K562 (cell line): ENCODE measurements around the gene RASL10B.

Experiments used
- BCLAF1 ChIP-seq, 2 experiments: fragments of 450-650 bp in 1 of 2; IDR thresholded peaks; 2 replicates each; pipeline ENCODE4 v1.6.1; 2011 to 2017; ENCODE audit warnings: low read depth in 2 of 2, antibody characterized with exemption in 1 of 2, borderline replicate concordance in 1 of 2, low read length in 1 of 2, mild to moderate bottlenecking in 1 of 2, mixed read lengths in 1 of 2; ENCODE audit not compliant: control insufficient read depth in 1 of 2
- CBX5 ChIP-seq: IDR thresholded peaks from 2 replicates; pipeline ENCODE4 v1.6.1; 2014; ENCODE audit warnings: low read depth, borderline replicate concordance
- EZH2 ChIP-seq: IDR thresholded peaks from 2 replicates; pipeline ENCODE4 v1.6.1; 2012; ENCODE audit warnings: low read depth, mild to moderate bottlenecking, inconsistent platforms, low read length, borderline replicate concordance
- RAD21 ChIP-seq, 2 experiments: fragments of 250-450 bp in 1 of 2; fragments of 450-650 bp in 1 of 2; sonication (Bioruptor Pico) in 1 of 2; formaldehyde crosslinking in 1 of 2; IDR thresholded peaks in 1 of 2; conservative IDR thresholded peaks in 1 of 2; 2 replicates each; pipeline versions ENCODE4 v1.4.0 to v1.8.0; 2020 to 2022; ENCODE audit warnings: mild to moderate bottlenecking in 2 of 2, moderate library complexity in 1 of 2
- REST ChIP-seq, 2 experiments: fragments of 450-650 bp; formaldehyde crosslinking in 1 of 2; IDR thresholded peaks; 2 replicates each; pipeline versions ENCODE4 v1.4.0 to v1.6.1; 2014 to 2020; ENCODE audit warnings: mild to moderate bottlenecking in 2 of 2, borderline replicate concordance in 1 of 2, low read depth in 1 of 2
- SMAD1 ChIP-seq: fragments of 150-350 bp; IDR thresholded peaks from 2 replicates; pipeline ENCODE4 v1.6.1; 2014; ENCODE audit warnings: low read length, low read depth; ENCODE audit not compliant: partially characterized antibody
- ZC3H4 ChIP-seq: sonication (generic); formaldehyde crosslinking; IDR thresholded peaks from 2 replicates; pipeline ENCODE4 v1.9.0; 2021; ENCODE audit warnings: missing genetic modification reagents, borderline replicate concordance
- TF ChIP-seq, protein P1 (sequence below), 3 experiments: IDR thresholded peaks in 2 of 3; conservative IDR thresholded peaks in 1 of 3; 2 replicates each; pipeline ENCODE4 v1.5.1; 2011 to 2012; ENCODE audit warnings: low read length in 3 of 3, mild to moderate bottlenecking in 3 of 3, control low read depth in 2 of 3, improper control_type of control experiment in 1 of 3, inconsistent platforms in 1 of 3, low read depth in 1 of 3, mixed read lengths in 1 of 3, moderate library complexity in 1 of 3; ENCODE audit not compliant: insufficient read depth in 2 of 3

GRCh38 chr17:35766903-35767510 is 35.6 kb downstream of the RASL10B start:
- TF ChIP-seq CBX5, result no peak
- peak; percentile 64; the same call in 1 of the 2 replicates for TF ChIP-seq REST (IDR thresholded peaks at IDR 0.05; ENCODE audit: borderline replicate concordance)
- no peak for TF ChIP-seq REST (CRISPR knock-in tag; IDR thresholded peaks at IDR 0.05; ENCODE audit: low read depth)
- TF ChIP-seq, protein P1, sequence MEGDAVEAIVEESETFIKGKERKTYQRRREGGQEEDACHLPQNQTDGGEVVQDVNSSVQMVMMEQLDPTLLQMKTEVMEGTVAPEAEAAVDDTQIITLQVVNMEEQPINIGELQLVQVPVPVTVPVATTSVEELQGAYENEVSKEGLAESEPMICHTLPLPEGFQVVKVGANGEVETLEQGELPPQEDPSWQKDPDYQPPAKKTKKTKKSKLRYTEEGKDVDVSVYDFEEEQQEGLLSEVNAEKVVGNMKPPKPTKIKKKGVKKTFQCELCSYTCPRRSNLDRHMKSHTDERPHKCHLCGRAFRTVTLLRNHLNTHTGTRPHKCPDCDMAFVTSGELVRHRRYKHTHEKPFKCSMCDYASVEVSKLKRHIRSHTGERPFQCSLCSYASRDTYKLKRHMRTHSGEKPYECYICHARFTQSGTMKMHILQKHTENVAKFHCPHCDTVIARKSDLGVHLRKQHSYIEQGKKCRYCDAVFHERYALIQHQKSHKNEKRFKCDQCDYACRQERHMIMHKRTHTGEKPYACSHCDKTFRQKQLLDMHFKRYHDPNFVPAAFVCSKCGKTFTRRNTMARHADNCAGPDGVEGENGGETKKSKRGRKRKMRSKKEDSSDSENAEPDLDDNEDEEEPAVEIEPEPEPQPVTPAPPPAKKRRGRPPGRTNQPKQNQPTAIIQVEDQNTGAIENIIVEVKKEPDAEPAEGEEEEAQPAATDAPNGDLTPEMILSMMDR (IDR thresholded peaks at IDR 0.05 in 2 of 3, conservative IDR thresholded peaks at IDR 0.05 in 1 of 3; ENCODE audit: insufficient read depth in 2 of 3, low read depth in 1 of 3, low read length in 3 of 3), result peak; percentile 55 to 63 (median 58)
- TF ChIP-seq SMAD1, result no peak
- TF ChIP-seq RAD21 (CRISPR knock-in tag; conservative IDR thresholded peaks at IDR 0.05 in 1 of 2, IDR thresholded peaks at IDR 0.05 in 1 of 2), result peak in 1 of 2 experiments; percentile 67; a peak in 2 of 4 replicates
- no peak for TF ChIP-seq ZC3H4
- TF ChIP-seq BCLAF1 (IDR thresholded peaks at IDR 0.05; ENCODE audit: borderline replicate concordance in 1 of 2, control insufficient read depth in 1 of 2, low read depth in 2 of 2, low read length in 1 of 2), result no peak
- no peak for TF ChIP-seq EZH2
